ENCODE data around the gene BMP4. TPM values are rescaled to one million over a fixed set of nuclear protein-coding genes. Genes with fewer than 3 reads are reported as not detected.

Gene BMP4
- total and polyA plus RNA-seq, 2 donors (not counting 1 experiment from before 2014, with no cell fraction given) = not detected

GRCh38 chr14:53996041-53996440 is 39.4 kb upstream of the BMP4 start:
- Mint-ChIP-seq H3K27me3 (no peaks in the 10 kb centered on the region), H3K27ac (no peak overlapping the region), H3K4me1 (no peaks in the 10 kb centered on the region), H3K4me3 (no peak overlapping the region), H3K9me3 (ENCODE audit: insufficient read depth) (no peaks in the 10 kb centered on the region)
- ATAC-seq (ENCODE audit: low read depth) = no peak
- no peak for DNase-seq
- no peak overlapping the region for H3K9ac ChIP-seq (ENCODE audit: low read length)
- no peak overlapping the region for H3K4me3 ChIP-seq (ENCODE audit: control extremely low read depth in 1 of 5, extremely low read depth in 1 of 5, insufficient read depth in 1 of 5, low read depth in 2 of 5, low read length in 4 of 5)
- H4K20me1 ChIP-seq (ENCODE audit: control insufficient read depth, insufficient read depth, low read length, poor library complexity, severe bottlenecking) = no peaks in the 10 kb centered on the region
- WGBS (ENCODE audit: insufficient coverage) = no CpG with 5 or more reads among the region's 1 CpG
- no peaks in the 10 kb centered on the region for H3K36me3 ChIP-seq (replicated peaks in 1 of 2; ENCODE audit: control extremely low read depth in 1 of 2, control insufficient read depth in 1 of 2, extremely low read depth in 1 of 2, insufficient read depth in 2 of 2, low read length in 1 of 2)
- CTCF ChIA-PET = no interaction called here
- H2AFZ ChIP-seq (ENCODE audit: insufficient read depth, low read depth, low read length, poor library complexity, severe bottlenecking) = no peak overlapping the region
- H3K9me3 ChIP-seq (ENCODE audit: control extremely low read depth in 1 of 3, control insufficient read depth in 2 of 3, insufficient read depth in 1 of 3, low read length in 2 of 3) = no peaks in the 10 kb centered on the region
- no peak overlapping the region for H3K27ac ChIP-seq (ENCODE audit: low read length in 2 of 2)
- H3K4me1 ChIP-seq (ENCODE audit: control insufficient read depth in 2 of 2, insufficient read depth in 2 of 2, low read length in 2 of 2) = no peaks in the 10 kb centered on the region
- intact Hi-C loops (cut with micrococcal nuclease) = no loop called here
- H3K27me3 ChIP-seq (replicated peaks in 1 of 4; ENCODE audit: control extremely low read depth in 1 of 4, control insufficient read depth in 3 of 4, insufficient read depth in 4 of 4, low read length in 3 of 4) = no peaks in the 10 kb centered on the region
- H3K79me2 ChIP-seq (ENCODE audit: control insufficient read depth, insufficient read depth, low read length) = no peaks in the 10 kb centered on the region
- TF ChIP-seq EZH2 (IDR thresholded peaks at IDR 0.05; ENCODE audit: borderline replicate concordance, insufficient read depth, low read depth, low read length, poor library complexity, severe bottlenecking) (no peak), CTCF (IDR thresholded peaks at IDR 0.05) (no peak)
- H3K4me2 ChIP-seq (replicated peaks; ENCODE audit: low read depth, low read length, poor library complexity, severe bottlenecking) = no peak overlapping the region
- POLR2A ChIA-PET = no interaction called here

GRCh38 chr14:53993920-53994607 is 37.4 kb upstream of the BMP4 start:
- Histone ChIP-seq H3K4me2 (replicated peaks; ENCODE audit: low read depth, low read length, poor library complexity, severe bottlenecking) (no peak overlapping the region), H4K20me1 (ENCODE audit: control insufficient read depth, insufficient read depth, low read length, poor library complexity, severe bottlenecking) (no peaks in the 10 kb centered on the region), H2AFZ (ENCODE audit: insufficient read depth, low read depth, low read length, poor library complexity, severe bottlenecking) (no peak overlapping the region), H3K9me3 (ENCODE audit: control extremely low read depth in 1 of 3, control insufficient read depth in 2 of 3, insufficient read depth in 1 of 3, low read length in 2 of 3) (no peaks in the 10 kb centered on the region), H3K9ac (ENCODE audit: low read length) (no peak overlapping the region), H3K27ac (ENCODE audit: low read length in 2 of 2) (no peak overlapping the region), H3K79me2 (ENCODE audit: control insufficient read depth, insufficient read depth, low read length) (no peaks in the 10 kb centered on the region), H3K4me3 (ENCODE audit: control extremely low read depth in 1 of 5, extremely low read depth in 1 of 5, insufficient read depth in 1 of 5, low read depth in 2 of 5, low read length in 4 of 5) (no peak overlapping the region), H3K36me3 (replicated peaks in 1 of 2; ENCODE audit: control extremely low read depth in 1 of 2, control insufficient read depth in 1 of 2, extremely low read depth in 1 of 2, insufficient read depth in 2 of 2, low read length in 1 of 2) (no peaks in the 10 kb centered on the region), H3K27me3 (replicated peaks in 1 of 4; ENCODE audit: control extremely low read depth in 1 of 4, control insufficient read depth in 3 of 4, insufficient read depth in 4 of 4, low read length in 3 of 4) (no peaks in the 10 kb centered on the region), H3K4me1 (ENCODE audit: control insufficient read depth in 2 of 2, insufficient read depth in 2 of 2, low read length in 2 of 2) (no peaks in the 10 kb centered on the region)
- DNase-seq (no peak), ATAC-seq (ENCODE audit: low read depth) (no peak)
- no peak for TF ChIP-seq EZH2 (IDR thresholded peaks at IDR 0.05; ENCODE audit: borderline replicate concordance, insufficient read depth, low read depth, low read length, poor library complexity, severe bottlenecking)
- TF ChIP-seq CTCF (IDR thresholded peaks at IDR 0.05) = no peak
- ChIA-PET CTCF (no interaction called here), POLR2A (no interaction called here)
- Mint-ChIP-seq H3K4me3 (no peak overlapping the region), H3K4me1 (no peaks in the 10 kb centered on the region), H3K9me3 (ENCODE audit: insufficient read depth) (no peaks in the 10 kb centered on the region), H3K27ac (no peak overlapping the region), H3K27me3 (no peaks in the 10 kb centered on the region)
- intact Hi-C loops (cut with micrococcal nuclease) = no loop called here
- 68% methylated on average over 3 of the region's 6 CpGs for whole genome bisulfite sequencing (ENCODE audit: insufficient coverage)
